ENCODE results near the gene TRAF6.

DNA sequence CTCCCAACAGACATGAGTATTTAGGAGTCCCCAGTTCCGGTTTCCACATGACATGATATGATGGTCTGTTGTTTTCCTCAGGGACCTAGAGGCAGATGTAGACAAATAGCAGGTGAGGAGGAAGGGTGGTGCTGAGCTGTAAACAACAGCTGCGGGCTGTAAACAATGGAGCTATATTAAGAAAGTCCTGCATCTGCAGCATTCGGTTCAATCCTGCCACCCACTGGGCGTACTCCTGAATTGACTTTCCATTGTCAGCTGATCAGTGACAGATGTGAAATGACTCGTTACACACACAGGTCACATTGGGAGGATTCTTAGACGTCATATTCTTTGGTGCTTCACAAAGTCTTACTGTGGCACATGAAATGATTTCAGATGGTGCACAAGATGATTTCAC is 30.9 kb upstream of the TRAF6 start:
- peak; percentile 58 for TF ChIP-seq CTCF (conservative IDR thresholded peaks at IDR 0.05)
- no peak for TF ChIP-seq ZFX (IDR thresholded peaks at IDR 0.05)
